ACC112 (cell line): ENCODE data around the gene MRPL50.

Experiments
- H2AFZ ChIP-seq: fragments of 200-600 bp; sonication (generic); one replicate; pipeline ENCODE4 v1.6.0; 2017; ENCODE audit warnings: antibody characterized with exemption, low read length; ENCODE audit not compliant: unreplicated experiment
- H3K27ac ChIP-seq: fragments of 200-600 bp; sonication (generic); 2 replicates; pipeline ENCODE4 v1.5.1; 2014; ENCODE audit warnings: low read depth, mild to moderate bottlenecking, antibody characterized with exemption, low read length, moderate library complexity
- H3K27me3 ChIP-seq: fragments of 200-600 bp; sonication (generic); 2 replicates; pipeline ENCODE4 v1.6.1; 2014; ENCODE audit warnings: mild to moderate bottlenecking, antibody characterized with exemption, low read length, moderate library complexity, mixed read lengths; ENCODE audit not compliant: insufficient read depth
- H3K36me3 ChIP-seq: fragments of 200-600 bp; sonication (generic); 2 replicates; pipeline ENCODE4 v1.6.1; 2016; ENCODE audit warnings: mild to moderate bottlenecking, antibody characterized with exemption, low read length, moderate library complexity, mixed read lengths; ENCODE audit not compliant: insufficient read depth
- H3K4me1 ChIP-seq: fragments of 200-600 bp; sonication (generic); one replicate; pipeline ENCODE4 v1.6.1; 2016; ENCODE audit warnings: low read length, mixed read lengths; ENCODE audit not compliant: insufficient read depth, unreplicated experiment, control insufficient read depth
- H3K4me3 ChIP-seq: fragments of 200-600 bp; sonication (generic); 2 replicates; pipeline ENCODE4 v1.5.1; 2014; ENCODE audit warnings: mild to moderate bottlenecking, low read depth, low read length
- H3K79me2 ChIP-seq: fragments of 200-600 bp; sonication (generic); one replicate; pipeline ENCODE4 v1.6.0; 2016; ENCODE audit warnings: low read length; ENCODE audit not compliant: control insufficient read depth, unreplicated experiment, insufficient read depth

MRPL50 gene

GRCh38 chr9:101434998-101435397 is 36.6 kb upstream of the MRPL50 start:
- H3K36me3 ChIP-seq = no peaks in the 10 kb centered on the region
- H3K79me2 ChIP-seq = no peaks in the 10 kb centered on the region
- no peaks in the 10 kb centered on the region for H3K4me1 ChIP-seq
- no peak overlapping the region for H2AFZ ChIP-seq
- H3K4me3 ChIP-seq = no peak overlapping the region
- H3K27ac ChIP-seq = no peak overlapping the region
- H3K27me3 ChIP-seq = peaks cover 93% of the 10 kb centered on the region

DNA sequence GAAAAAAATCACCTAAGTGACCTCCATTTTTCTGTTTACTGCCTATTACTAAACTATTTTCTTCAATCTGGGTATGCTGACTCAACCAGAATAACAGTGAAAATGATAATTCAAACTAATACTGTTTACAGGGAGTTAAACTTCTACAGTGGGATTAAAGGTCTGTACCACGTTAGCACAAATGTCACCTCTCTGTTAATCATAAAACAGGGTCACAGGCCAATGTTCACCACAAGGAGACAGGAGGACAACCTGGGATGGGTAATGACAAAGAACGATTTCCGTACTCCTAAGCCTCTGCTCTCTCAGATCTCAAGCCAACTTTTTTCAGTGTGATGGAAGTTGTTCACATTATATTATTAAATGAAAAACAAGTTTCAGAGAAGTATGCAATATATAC is 34.8 kb upstream of the MRPL50 start:
- peaks cover 93% of the 10 kb centered on the region for H3K27me3 ChIP-seq
- H3K4me1 ChIP-seq = no peaks in the 10 kb centered on the region
- H3K27ac ChIP-seq = no peak overlapping the region
- H2AFZ ChIP-seq = no peak overlapping the region
- H3K36me3 ChIP-seq = no peaks in the 10 kb centered on the region
- H3K79me2 ChIP-seq = no peaks in the 10 kb centered on the region
- H3K4me3 ChIP-seq = no peak overlapping the region

- Histone ChIP-seq H3K36me3 (no peaks in the 10 kb centered on the region), H3K4me3 (no peak overlapping the region), H2AFZ (no peak overlapping the region), H3K79me2 (no peaks in the 10 kb centered on the region), H3K27ac (no peak overlapping the region), H3K4me1 (no peaks in the 10 kb centered on the region), H3K27me3 (peaks cover 93% of the 10 kb centered on the region)
These were observed 34.3 kb upstream of the MRPL50 start for GRCh38 chr9:101432740-101433139.

DNA sequence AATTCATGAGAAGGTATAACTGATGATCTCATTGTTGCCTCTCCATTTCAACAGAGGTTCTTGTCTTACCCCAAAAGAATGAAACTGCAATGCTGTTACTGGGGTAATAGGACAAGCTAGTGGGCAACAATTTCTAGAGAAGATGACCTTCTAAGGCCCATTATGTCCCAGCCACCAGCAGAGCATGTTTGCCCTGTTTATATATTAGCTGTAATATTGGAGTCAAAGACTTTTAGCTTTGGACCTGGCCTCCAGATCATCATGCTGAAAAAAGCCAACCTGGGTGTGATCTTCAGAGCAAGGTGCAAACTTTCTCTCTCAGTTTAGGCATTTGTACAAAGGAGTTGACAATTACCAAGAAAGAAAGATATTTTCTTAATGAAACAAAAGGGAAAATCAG is 33.8 kb upstream of the MRPL50 start:
- Histone ChIP-seq H2AFZ (no peak overlapping the region), H3K4me1 (no peaks in the 10 kb centered on the region)

GRCh38 chr9:101429736-101430135 is 31.3 kb upstream of the MRPL50 start:
- Histone ChIP-seq H3K79me2 (no peaks in the 10 kb centered on the region), H3K36me3 (no peaks in the 10 kb centered on the region), H3K4me3 (no peak overlapping the region), H3K27ac (no peak overlapping the region), H2AFZ (no peak overlapping the region), H3K4me1 (no peaks in the 10 kb centered on the region), H3K27me3 (peaks cover 90% of the 10 kb centered on the region)

More for the DNA sequence above, 33.8 kb upstream of the MRPL50 start:
- no peak overlapping the region for H3K27ac ChIP-seq
- H3K36me3 ChIP-seq = no peaks in the 10 kb centered on the region
- H3K79me2 ChIP-seq = no peaks in the 10 kb centered on the region
- no peak overlapping the region for H3K4me3 ChIP-seq
- peaks cover 93% of the 10 kb centered on the region for H3K27me3 ChIP-seq

GRCh38 chr9:101428909-101429308 is 30.5 kb upstream of the MRPL50 start:
- Histone ChIP-seq H2AFZ (no peak overlapping the region), H3K27ac (no peak overlapping the region), H3K36me3 (no peaks in the 10 kb centered on the region), H3K79me2 (no peaks in the 10 kb centered on the region), H3K4me1 (no peaks in the 10 kb centered on the region), H3K27me3 (peaks cover 82% of the 10 kb centered on the region), H3K4me3 (no peak overlapping the region)

GRCh38 chr9:101427957-101428655 is 29.7 kb upstream of the MRPL50 start:
- H3K4me3 ChIP-seq = no peak overlapping the region
- H3K79me2 ChIP-seq = no peaks in the 10 kb centered on the region
- no peak overlapping the region for H3K27ac ChIP-seq
- no peaks in the 10 kb centered on the region for H3K4me1 ChIP-seq
- H2AFZ ChIP-seq = no peak overlapping the region
- peaks cover 84% of the 10 kb centered on the region for H3K27me3 ChIP-seq
- no peaks in the 10 kb centered on the region for H3K36me3 ChIP-seq

- Histone ChIP-seq H3K27ac (no peak overlapping the region), H3K36me3 (no peaks in the 10 kb centered on the region), H3K4me1 (no peaks in the 10 kb centered on the region), H3K4me3 (no peak overlapping the region), H2AFZ (no peak overlapping the region), H3K27me3 (peaks cover 80% of the 10 kb centered on the region), H3K79me2 (no peaks in the 10 kb centered on the region)
These were observed 28.9 kb upstream of the MRPL50 start for GRCh38 chr9:101427358-101427757.

DNA sequence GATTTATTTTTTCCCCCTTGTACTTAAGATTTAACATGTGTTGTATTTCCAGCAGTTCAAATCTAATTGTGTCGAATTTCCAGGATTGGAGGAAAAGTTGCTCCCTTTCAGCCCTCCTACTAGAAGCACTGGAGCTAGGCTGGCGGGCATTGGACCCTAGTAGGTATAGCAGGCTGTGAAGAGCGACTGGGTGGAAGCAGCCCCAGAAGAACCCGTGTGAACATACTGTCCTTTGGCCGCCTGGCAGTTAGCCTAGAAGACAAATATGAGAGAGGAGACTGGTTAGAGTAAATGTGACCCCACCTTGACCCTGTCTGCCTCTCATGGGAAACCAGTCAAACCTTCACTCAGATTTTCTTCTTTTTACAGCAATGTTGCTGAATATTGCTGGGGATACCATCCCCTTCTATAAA is 23.2 kb upstream of the MRPL50 start:
- peaks cover 10% of the 10 kb centered on the region for H3K4me1 ChIP-seq
- H3K79me2 ChIP-seq = no peaks in the 10 kb centered on the region

DNA sequence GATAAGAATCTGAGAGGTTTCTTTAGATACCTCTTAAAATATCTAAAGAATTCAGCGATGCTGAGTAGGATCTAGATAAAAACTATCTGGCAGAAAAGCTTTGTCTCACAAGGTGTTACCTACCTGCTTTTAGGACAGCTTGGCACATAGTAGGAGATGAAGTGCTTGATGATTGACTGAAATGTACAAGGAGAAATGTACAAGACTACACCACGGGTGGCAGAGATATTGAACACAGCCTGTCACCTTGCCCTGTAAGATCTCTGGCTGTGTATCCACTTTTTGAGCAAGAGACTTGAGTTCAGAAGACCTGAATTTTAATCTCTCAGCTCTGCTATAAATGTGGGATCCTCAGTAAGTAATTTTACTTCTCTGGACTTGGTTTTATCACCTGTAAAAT is 21.4 kb upstream of the MRPL50 start:
- H3K27me3 ChIP-seq = peaks cover 14% of the 10 kb centered on the region; the same call in 1 of the 2 replicates
- peaks cover 10% of the 10 kb centered on the region for H3K4me1 ChIP-seq
- no peak overlapping the region for H2AFZ ChIP-seq
- no peaks in the 10 kb centered on the region for H3K79me2 ChIP-seq
- no peaks in the 10 kb centered on the region for H3K36me3 ChIP-seq
- H3K4me3 ChIP-seq = no peak overlapping the region
- no peak overlapping the region for H3K27ac ChIP-seq

More for the DNA sequence above, 23.2 kb upstream of the MRPL50 start:
- Histone ChIP-seq H3K27me3 (peaks cover 29% of the 10 kb centered on the region), H3K27ac (no peak overlapping the region), H3K36me3 (no peaks in the 10 kb centered on the region), H3K4me3 (no peak overlapping the region), H2AFZ (no peak overlapping the region)
